A549 (cell line): Measurements from ENCODE around the gene TRIM17. TPM values are rescaled to one million over a fixed set of nuclear protein-coding genes. Genes with fewer than 3 reads are reported as not detected.

Source experiments
- ATAC-seq, 2 experiments: fragments of 200-7000 bp in 1 of 2; fragments of >200 bp in 1 of 2; cut with Nextera tagmentation in 1 of 2; cut with Tn5 transposase in 1 of 2; 3 replicates each; pipeline versions ENCODE4 v1.8.0 to v1.9.1; 2018 to 2020; ENCODE audit warnings: mild to moderate bottlenecking in 1 of 2, moderate library complexity in 1 of 2
- CTCF ChIA-PET: fragments of 300-600 bp; sonication (Branson Sonifier 250); formaldehyde crosslinking; extraction: SDS; loops from one replicate; lab custom pipeline; 2021; ENCODE audit warnings: antibody characterized with exemption, inconsistent platforms; lab: Yijun Ruan, JAX
- POLR2A ChIA-PET: fragments of 350-600 bp; formaldehyde crosslinking; extraction: SDS; loops from one replicate; lab custom pipeline; 2021; ENCODE audit warnings: antibody characterized with exemption, inconsistent platforms; lab: Yijun Ruan, JAX
- DNase-seq, 2 experiments: peaks; one replicate each; pipeline versions ENCODE4 v3.0.0 to v3.0.0-alpha.2; 2011 to 2016; ENCODE audit warnings: low read depth in 1 of 2, low spot score in 1 of 2
- FAIRE-seq: peaks from 2 replicates; lab custom pipeline; 2011; peaks lifted over from hg19 to GRCh38; lab: Jason Lieb, UNC
- H3K27ac ChIP-seq, 2 experiments: fragments of >200 bp; sonication (Bioruptor Twin); formaldehyde crosslinking; 3 replicates each; pipeline ENCODE4 v1.5.1; 2016 to 2017
- H3K4me1 ChIP-seq: fragments of >200 bp; sonication (Bioruptor Twin); formaldehyde crosslinking; 3 replicates; pipeline ENCODE4 v1.6.1; 2016
- H3K4me2 ChIP-seq: fragments of >200 bp; sonication (Bioruptor Twin); formaldehyde crosslinking; 3 replicates; pipeline ENCODE4 v1.6.1; 2016
- H3K4me3 ChIP-seq: fragments of >200 bp; sonication (Bioruptor Twin); formaldehyde crosslinking; 3 replicates; pipeline ENCODE4 v1.5.1; 2016
- H3K9me3 ChIP-seq: fragments of >200 bp; sonication (Bioruptor Twin); formaldehyde crosslinking; 3 replicates; pipeline ENCODE4 v1.6.1; 2016
- CBX8 ChIP-seq: fragments of 200-600 bp; sonication (generic); IDR thresholded peaks from 2 replicates; pipeline ENCODE4 v1.6.1; 2016
- CHD4 ChIP-seq: fragments of 200-600 bp; sonication (generic); IDR thresholded peaks from 2 replicates; pipeline ENCODE4 v1.6.1; 2016; ENCODE audit warnings: antibody characterized with exemption, mild to moderate bottlenecking, borderline replicate concordance
- EHMT2 ChIP-seq: fragments of 200-600 bp; sonication (generic); IDR thresholded peaks from 2 replicates; pipeline ENCODE4 v1.6.1; 2016; ENCODE audit warnings: antibody characterized with exemption, low read depth, mild to moderate bottlenecking, moderate library complexity
- FOSL2 ChIP-seq, 2 experiments: fragments of 450-650 bp in 1 of 2; fragments of >200 bp in 1 of 2; sonication (Bioruptor Twin) in 1 of 2; formaldehyde crosslinking; IDR thresholded peaks; 2 replicates each; pipeline versions ENCODE4 v1.5.0 to v1.6.1; 2016 to 2020; ENCODE audit warnings: mild to moderate bottlenecking in 1 of 2, moderate library complexity in 1 of 2
- GATA3 ChIP-seq: IDR thresholded peaks from 2 replicates; pipeline ENCODE4 v1.6.1; 2012; ENCODE audit warnings: borderline replicate concordance
- HDAC2 ChIP-seq: fragments of 200-600 bp; sonication (generic); IDR thresholded peaks from 2 replicates; pipeline ENCODE4 v1.6.1; 2016
- HEYL ChIP-seq: fragments of 250-450 bp; sonication (Bioruptor Pico); IDR thresholded peaks from 2 replicates; pipeline ENCODE4 v1.8.0; 2021; ENCODE audit warnings: mild to moderate bottlenecking, moderate library complexity
- HOXA7 ChIP-seq: fragments of 250-450 bp; sonication (Bioruptor Pico); IDR thresholded peaks from 2 replicates; pipeline ENCODE4 v1.5.0; 2020; ENCODE audit warnings: mild to moderate bottlenecking, moderate library complexity
- KDM5A ChIP-seq: fragments of 200-600 bp; sonication (generic); IDR thresholded peaks from 2 replicates; pipeline ENCODE4 v1.6.1; 2016; ENCODE audit warnings: antibody characterized with exemption, mild to moderate bottlenecking
- MAFK ChIP-seq: fragments of 450-650 bp; IDR thresholded peaks from 2 replicates; pipeline ENCODE4 v1.6.1; 2014; ENCODE audit not compliant: partially characterized antibody
- POLR2A ChIP-seq: IDR thresholded peaks from 2 replicates; pipeline ENCODE4 v1.6.1; 2012; ENCODE audit warnings: mild to moderate bottlenecking, low read length
- RARB ChIP-seq: fragments of 250-450 bp; sonication (Bioruptor Pico); IDR thresholded peaks from 2 replicates; pipeline ENCODE4 v1.8.0; 2021; ENCODE audit warnings: mild to moderate bottlenecking, moderate library complexity
- RCOR1 ChIP-seq: fragments of 150-350 bp; IDR thresholded peaks from 2 replicates; pipeline ENCODE4 v1.6.1; 2014; ENCODE audit warnings: antibody characterized with exemption, low read length, low read depth
- RFX5 ChIP-seq: fragments of 450-650 bp; IDR thresholded peaks from 2 replicates; pipeline ENCODE4 v1.7.1; 2014; ENCODE audit warnings: antibody characterized with exemption, mild to moderate bottlenecking, moderate library complexity
- RNF2 ChIP-seq: fragments of 200-600 bp; sonication (generic); IDR thresholded peaks from 2 replicates; pipeline ENCODE4 v1.6.1; 2016; ENCODE audit warnings: low read depth, mild to moderate bottlenecking, antibody characterized with exemption, moderate library complexity, borderline replicate concordance
- SREBF2 ChIP-seq: fragments of 450-650 bp; IDR thresholded peaks from 2 replicates; pipeline ENCODE4 v1.6.1; 2014; ENCODE audit warnings: mild to moderate bottlenecking, moderate library complexity
- TFCP2L1 ChIP-seq: fragments of 250-450 bp; sonication (Bioruptor Pico); IDR thresholded peaks from 2 replicates; pipeline ENCODE4 v1.5.0; 2021; ENCODE audit warnings: mild to moderate bottlenecking
- TP53 ChIP-seq: fragments of 250-450 bp; sonication (Bioruptor Pico); IDR thresholded peaks from 2 replicates; pipeline ENCODE4 v1.5.0; 2021; ENCODE audit warnings: mild to moderate bottlenecking, moderate library complexity
- ZC3H11A ChIP-seq: fragments of 450-650 bp; IDR thresholded peaks from 2 replicates; pipeline ENCODE4 v1.6.1; 2014; ENCODE audit warnings: antibody characterized with exemption, mild to moderate bottlenecking
- ZFP36 ChIP-seq: fragments of 450-650 bp; IDR thresholded peaks from 2 replicates; pipeline ENCODE4 v1.6.1; 2014; ENCODE audit warnings: borderline replicate concordance; ENCODE audit not compliant: partially characterized antibody
- ZNF302 ChIP-seq: fragments of 250-450 bp; sonication (Bioruptor Pico); IDR thresholded peaks from 2 replicates; pipeline ENCODE4 v1.9.0; 2021; ENCODE audit warnings: inconsistent platforms, mild to moderate bottlenecking, moderate library complexity
- WGBS: methylation state at CpG from one replicate; pipeline ENCODE4 v1.1.6; 2017; ENCODE audit errors: missing lambda C conversion rate; 5-methylcytosine and 5-hydroxymethylcytosine counted together
- polyA plus RNA-seq, 4 experiments: library from polyadenylated mRNA; depleted of rRNA in 3 of 4; stranded (reverse); fragments of >200 nt; fragmentation: RNase III in 1 of 4; extraction: RNeasy Plus Mini Kit Qiagen cat#74134 plus additional on column Dnase treatment in 1 of 4; gene quantifications; 2 replicates in 3 of 4; 3 replicates in 1 of 4; pipeline ENCODE4 v1.2.3, GENCODE V29; 2011 to 2017
- TF ChIP-seq, protein P1 (sequence below): fragments of 250-450 bp; sonication (Bioruptor Pico); IDR thresholded peaks from 2 replicates; pipeline ENCODE4 v1.5.0; 2020; ENCODE audit warnings: low read depth, mild to moderate bottlenecking, moderate library complexity
- TF ChIP-seq, protein P2 (sequence below): fragments of >200 bp; sonication (Bioruptor Twin); formaldehyde crosslinking; IDR thresholded peaks from 2 replicates; pipeline ENCODE4 v1.6.1; 2016
- TF ChIP-seq, protein P3 (sequence below): fragments of 450-650 bp; IDR thresholded peaks from 2 replicates; pipeline ENCODE4 v1.6.1; 2014; ENCODE audit warnings: antibody characterized with exemption
- TF ChIP-seq, protein P4 (sequence below): IDR thresholded peaks from 2 replicates; pipeline ENCODE4 v1.6.1; 2012
- TF ChIP-seq, protein P5 (sequence below): fragments of >200 bp; sonication (Bioruptor Twin); formaldehyde crosslinking; IDR thresholded peaks from 3 replicates; pipeline ENCODE4 v1.5.1; 2016
- TF ChIP-seq, protein P6 (sequence below): IDR thresholded peaks from 2 replicates; pipeline ENCODE4 v1.6.1; 2012; ENCODE audit warnings: low read depth, borderline replicate concordance

The TRIM17 gene
- polyA plus RNA-seq, 2 of the 4 experiments (the other 2 are of a cell fraction), result not detected

DNA sequence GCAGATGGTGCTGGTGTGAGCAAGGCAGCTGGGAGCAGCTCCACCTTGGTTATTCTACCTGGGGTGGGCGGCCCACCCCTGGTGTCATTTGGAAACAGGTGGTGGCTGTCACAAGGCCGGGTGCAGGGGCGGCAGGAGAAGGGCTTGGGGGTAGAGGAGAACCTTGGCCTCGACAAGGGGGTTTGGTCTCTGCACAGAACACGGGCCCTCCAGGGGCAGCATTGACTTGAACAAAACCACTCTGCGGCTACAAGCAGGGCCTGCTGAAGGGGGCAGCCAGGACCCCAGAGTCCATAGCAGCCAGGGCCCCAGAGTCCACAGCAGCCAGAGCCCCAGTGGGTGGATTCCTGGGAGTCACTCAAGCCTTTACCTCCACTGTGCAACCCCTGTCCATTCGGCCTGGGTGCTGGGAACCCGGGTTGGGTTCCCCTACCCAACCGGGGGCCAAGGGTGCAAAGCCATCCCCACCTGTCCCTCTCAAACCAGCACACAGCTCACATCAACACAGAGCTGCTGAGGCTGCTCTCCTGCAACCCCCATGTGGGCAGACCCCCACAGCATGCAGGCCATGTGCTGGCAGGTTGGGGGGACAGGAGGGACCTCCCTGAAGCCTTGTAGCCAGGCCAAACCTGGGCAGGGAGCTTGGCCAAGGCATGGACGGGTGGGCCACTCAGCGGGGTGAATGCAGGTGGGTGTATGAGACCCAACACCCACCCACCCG lies 17.8 kb downstream of the TRIM17 start:
- ChIA-PET CTCF (interaction anchor here (0.8 to 1.0 kb wide), 2 partner anchors 13 to 116 kb away, joined by 3 read pairs; no protein-coding TSS in a partner anchor), POLR2A (no interaction called here)
- WGBS, result 96% methylated on average over 11 of the region's 12 CpGs
- no peak overlapping the region for H3K4me2 ChIP-seq
- H3K9me3 ChIP-seq, result no peaks in the 10 kb centered on the region
- no peak for ATAC-seq
- no peak overlapping the region for H3K4me3 ChIP-seq
- no peak overlapping the region for H3K27ac ChIP-seq
- no peak for FAIRE-seq
- peaks cover under 1% of the 10 kb centered on the region; the same call in 1 of the 3 replicates for H3K4me1 ChIP-seq
- TF ChIP-seq, protein P1, sequence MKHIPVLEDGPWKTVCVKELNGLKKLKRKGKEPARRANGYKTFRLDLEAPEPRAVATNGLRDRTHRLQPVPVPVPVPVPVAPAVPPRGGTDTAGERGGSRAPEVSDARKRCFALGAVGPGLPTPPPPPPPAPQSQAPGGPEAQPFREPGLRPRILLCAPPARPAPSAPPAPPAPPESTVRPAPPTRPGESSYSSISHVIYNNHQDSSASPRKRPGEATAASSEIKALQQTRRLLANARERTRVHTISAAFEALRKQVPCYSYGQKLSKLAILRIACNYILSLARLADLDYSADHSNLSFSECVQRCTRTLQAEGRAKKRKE (CRISPR knock-in tag), result no peak
- no peak for TF ChIP-seq POLR2A
- TF ChIP-seq ZC3H11A, result no peak
- TF ChIP-seq HOXA7, result no peak
- no peak for TF ChIP-seq RNF2
- TF ChIP-seq KDM5A, result no peak
- no peak for TF ChIP-seq ZNF302 (CRISPR knock-in tag)
- TF ChIP-seq CBX8, result no peak
- TF ChIP-seq MAFK, result no peak
- TF ChIP-seq RFX5, result no peak
- TF ChIP-seq RARB, result no peak
- no peak for TF ChIP-seq GATA3
- TF ChIP-seq, protein P2, sequence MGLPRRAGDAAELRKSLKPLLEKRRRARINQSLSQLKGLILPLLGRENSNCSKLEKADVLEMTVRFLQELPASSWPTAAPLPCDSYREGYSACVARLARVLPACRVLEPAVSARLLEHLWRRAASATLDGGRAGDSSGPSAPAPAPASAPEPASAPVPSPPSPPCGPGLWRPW, result no peak
- no peak for TF ChIP-seq RCOR1
- TF ChIP-seq, protein P3, sequence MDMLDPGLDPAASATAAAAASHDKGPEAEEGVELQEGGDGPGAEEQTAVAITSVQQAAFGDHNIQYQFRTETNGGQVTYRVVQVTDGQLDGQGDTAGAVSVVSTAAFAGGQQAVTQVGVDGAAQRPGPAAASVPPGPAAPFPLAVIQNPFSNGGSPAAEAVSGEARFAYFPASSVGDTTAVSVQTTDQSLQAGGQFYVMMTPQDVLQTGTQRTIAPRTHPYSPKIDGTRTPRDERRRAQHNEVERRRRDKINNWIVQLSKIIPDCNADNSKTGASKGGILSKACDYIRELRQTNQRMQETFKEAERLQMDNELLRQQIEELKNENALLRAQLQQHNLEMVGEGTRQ, result no peak
- TF ChIP-seq, protein P4, sequence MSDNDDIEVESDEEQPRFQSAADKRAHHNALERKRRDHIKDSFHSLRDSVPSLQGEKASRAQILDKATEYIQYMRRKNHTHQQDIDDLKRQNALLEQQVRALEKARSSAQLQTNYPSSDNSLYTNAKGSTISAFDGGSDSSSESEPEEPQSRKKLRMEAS, result no peak
- TF ChIP-seq HEYL (CRISPR knock-in tag), result no peak
- no peak for TF ChIP-seq EHMT2
- no peak for TF ChIP-seq TFCP2L1 (CRISPR knock-in tag)
- no peak for DNase-seq

DNA sequence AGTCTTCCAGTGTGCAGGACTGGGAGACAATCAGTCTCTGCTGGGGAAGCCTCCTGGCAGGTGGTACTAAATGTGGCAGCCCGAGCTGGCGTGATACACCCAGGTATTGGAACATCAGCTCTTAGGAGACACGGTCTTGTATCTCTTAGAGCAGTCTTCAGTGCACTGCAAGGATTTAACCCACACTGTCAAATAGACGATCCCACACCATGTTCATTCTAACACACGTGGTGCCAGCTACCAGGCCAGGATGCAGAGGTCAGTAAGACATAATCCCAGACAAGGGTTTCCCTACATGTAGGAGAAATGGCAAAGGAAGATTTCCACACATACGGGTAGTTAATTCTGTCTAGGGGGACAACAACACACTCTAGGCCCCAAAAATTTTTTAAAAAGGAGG lies 18.7 kb downstream of the TRIM17 start:
- ChIA-PET CTCF (interaction anchor here (0.5 to 1.0 kb wide), 3 partner anchors 11 to 23 kb away, joined by 3 read pairs; no protein-coding TSS in a partner anchor), POLR2A (no interaction called here)
- peaks cover 2% of the 10 kb centered on the region; the same call in 1 of the 3 replicates for H3K4me1 ChIP-seq
- no peak for DNase-seq
- no peak overlapping the region for H3K4me2 ChIP-seq
- H3K27ac ChIP-seq, result no peak overlapping the region
- H3K4me3 ChIP-seq, result no peak overlapping the region
- no peak for ATAC-seq
- no peak for FAIRE-seq
- 97% methylated on average over 6 of the region's 6 CpGs for WGBS
- H3K9me3 ChIP-seq, result no peaks in the 10 kb centered on the region
- TF ChIP-seq SREBF2 (no peak), HDAC2 (no peak), GATA3 (no peak), TP53 (no peak), MAFK (no peak), CHD4 (no peak), ZFP36 (no peak), HOXA7 (no peak), FOSL2 (IDR thresholded peaks at IDR 0.05) (no peak), FOSL2 (CRISPR knock-in tag; IDR thresholded peaks at IDR 0.05) (no peak), CBX8 (no peak)
- TF ChIP-seq, protein P5, sequence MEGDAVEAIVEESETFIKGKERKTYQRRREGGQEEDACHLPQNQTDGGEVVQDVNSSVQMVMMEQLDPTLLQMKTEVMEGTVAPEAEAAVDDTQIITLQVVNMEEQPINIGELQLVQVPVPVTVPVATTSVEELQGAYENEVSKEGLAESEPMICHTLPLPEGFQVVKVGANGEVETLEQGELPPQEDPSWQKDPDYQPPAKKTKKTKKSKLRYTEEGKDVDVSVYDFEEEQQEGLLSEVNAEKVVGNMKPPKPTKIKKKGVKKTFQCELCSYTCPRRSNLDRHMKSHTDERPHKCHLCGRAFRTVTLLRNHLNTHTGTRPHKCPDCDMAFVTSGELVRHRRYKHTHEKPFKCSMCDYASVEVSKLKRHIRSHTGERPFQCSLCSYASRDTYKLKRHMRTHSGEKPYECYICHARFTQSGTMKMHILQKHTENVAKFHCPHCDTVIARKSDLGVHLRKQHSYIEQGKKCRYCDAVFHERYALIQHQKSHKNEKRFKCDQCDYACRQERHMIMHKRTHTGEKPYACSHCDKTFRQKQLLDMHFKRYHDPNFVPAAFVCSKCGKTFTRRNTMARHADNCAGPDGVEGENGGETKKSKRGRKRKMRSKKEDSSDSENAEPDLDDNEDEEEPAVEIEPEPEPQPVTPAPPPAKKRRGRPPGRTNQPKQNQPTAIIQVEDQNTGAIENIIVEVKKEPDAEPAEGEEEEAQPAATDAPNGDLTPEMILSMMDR, result no peak
- TF ChIP-seq, protein P6, sequence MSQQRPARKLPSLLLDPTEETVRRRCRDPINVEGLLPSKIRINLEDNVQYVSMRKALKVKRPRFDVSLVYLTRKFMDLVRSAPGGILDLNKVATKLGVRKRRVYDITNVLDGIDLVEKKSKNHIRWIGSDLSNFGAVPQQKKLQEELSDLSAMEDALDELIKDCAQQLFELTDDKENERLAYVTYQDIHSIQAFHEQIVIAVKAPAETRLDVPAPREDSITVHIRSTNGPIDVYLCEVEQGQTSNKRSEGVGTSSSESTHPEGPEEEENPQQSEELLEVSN, result no peak
